Activated naive CD8-positive, alpha-beta T cell treated with anti-CD3 and anti-CD28 coated beads, Interleukin-2, amount 50 U/mL, for 24 hours (primary cell): Measurements from ENCODE around the gene ACAP2.
A peak's percentile ranks its signal among the peaks of the same experiment; 100 is the strongest.

Experiments used
- ATAC-seq: fragments of 150-1000 bp; cut with Tn5 transposase; one replicate; pipeline ENCODE4 v1.10.0; 2021
- DNase-seq: peaks from one replicate; pipeline ENCODE4 v3.0.0; 2021
- H3K27ac Mint-ChIP-seq: one replicate; pipeline ENCODE4 v1.8.0; 2021; ENCODE audit warnings: mild to moderate bottlenecking, mixed read lengths
- H3K27me3 Mint-ChIP-seq: one replicate; pipeline ENCODE4 v1.8.0; 2021; ENCODE audit warnings: mixed read lengths
- H3K36me3 Mint-ChIP-seq: one replicate; pipeline ENCODE4 v1.8.0; 2021; ENCODE audit warnings: low read depth, mixed read lengths
- H3K4me1 Mint-ChIP-seq: one replicate; pipeline ENCODE4 v1.8.0; 2021; ENCODE audit warnings: mixed read lengths
- H3K4me3 Mint-ChIP-seq: one replicate; pipeline ENCODE4 v1.8.0; 2021; ENCODE audit warnings: mild to moderate bottlenecking, moderate library complexity, mixed read lengths
- H3K9me3 Mint-ChIP-seq: one replicate; pipeline ENCODE4 v1.8.0; 2021; ENCODE audit warnings: mixed read lengths

Gene ACAP2

GRCh38 chr3:195249057-195249770, 193.6 kb downstream of the ACAP2 start:
- ATAC-seq: no peak
- Mint-ChIP-seq H3K36me3 (peaks cover 7% of the 10 kb centered on the region), H3K27ac (no peak overlapping the region), H3K9me3 (no peaks in the 10 kb centered on the region), H3K4me1 (peaks cover 33% of the 10 kb centered on the region), H3K27me3 (no peaks in the 10 kb centered on the region), H3K4me3 (no peak overlapping the region)
- DNase-seq: no peak

- Mint-ChIP-seq H3K27ac (no peak overlapping the region), H3K27me3 (no peaks in the 10 kb centered on the region), H3K36me3 (peaks cover 7% of the 10 kb centered on the region), H3K9me3 (no peaks in the 10 kb centered on the region), H3K4me3 (no peak overlapping the region), H3K4me1 (peaks cover 33% of the 10 kb centered on the region)
- no peak for DNase-seq
- no peak for ATAC-seq
Observed at GRCh38 chr3:195248281-195248680, 194.5 kb downstream of the ACAP2 start.

GRCh38 chr3:195247863-195248189, 195.0 kb downstream of the ACAP2 start:
- ATAC-seq (no peak), DNase-seq (no peak)
- Mint-ChIP-seq H3K9me3 (no peaks in the 10 kb centered on the region), H3K27ac (no peak overlapping the region), H3K4me3 (no peak overlapping the region), H3K4me1 (peaks cover 32% of the 10 kb centered on the region), H3K36me3 (peaks cover 7% of the 10 kb centered on the region), H3K27me3 (no peaks in the 10 kb centered on the region)

GRCh38 chr3:195247086-195247862, 195.5 kb downstream of the ACAP2 start:
- Mint-ChIP-seq H3K9me3 (no peaks in the 10 kb centered on the region), H3K4me3 (no peak overlapping the region), H3K4me1 (peaks cover 27% of the 10 kb centered on the region), H3K36me3 (peaks cover 7% of the 10 kb centered on the region), H3K27ac (no peak overlapping the region), H3K27me3 (no peaks in the 10 kb centered on the region)
- DNase-seq (no peak), ATAC-seq (no peak)

- H3K9me3 Mint-ChIP-seq: no peaks in the 10 kb centered on the region
- DNase-seq (no peak), ATAC-seq (no peak)
- H3K36me3 Mint-ChIP-seq: peaks cover 7% of the 10 kb centered on the region
- no peak overlapping the region for H3K4me3 Mint-ChIP-seq
- H3K27me3 Mint-ChIP-seq: no peaks in the 10 kb centered on the region
- H3K4me1 Mint-ChIP-seq: peaks cover 22% of the 10 kb centered on the region
- no peak overlapping the region for H3K27ac Mint-ChIP-seq
Observed at GRCh38 chr3:195246581-195246995, 196.2 kb downstream of the ACAP2 start.

GRCh38 chr3:195245531-195245951, 197.3 kb downstream of the ACAP2 start:
- DNase-seq (no peak), ATAC-seq (no peak)
- H3K27me3 Mint-ChIP-seq: no peaks in the 10 kb centered on the region
- H3K4me3 Mint-ChIP-seq: no peak overlapping the region
- H3K27ac Mint-ChIP-seq: no peak overlapping the region
- peaks cover 12% of the 10 kb centered on the region for H3K4me1 Mint-ChIP-seq
- H3K36me3 Mint-ChIP-seq: peaks cover 7% of the 10 kb centered on the region
- H3K9me3 Mint-ChIP-seq: no peaks in the 10 kb centered on the region

- Mint-ChIP-seq H3K4me1 (no peaks in the 10 kb centered on the region), H3K4me3 (no peak overlapping the region), H3K36me3 (peaks cover 13% of the 10 kb centered on the region), H3K27me3 (no peaks in the 10 kb centered on the region), H3K9me3 (no peaks in the 10 kb centered on the region), H3K27ac (no peak overlapping the region)
- DNase-seq: no peak
- no peak for ATAC-seq
Observed at GRCh38 chr3:195241592-195242355, 201.0 kb downstream of the ACAP2 start.

- Mint-ChIP-seq H3K36me3 (peaks cover 13% of the 10 kb centered on the region), H3K9me3 (no peaks in the 10 kb centered on the region), H3K4me1 (no peaks in the 10 kb centered on the region), H3K27ac (no peak overlapping the region), H3K4me3 (no peak overlapping the region), H3K27me3 (no peaks in the 10 kb centered on the region)
- DNase-seq (no peak), ATAC-seq (no peak)
Observed at GRCh38 chr3:195240939-195241338, 201.9 kb downstream of the ACAP2 start.

GRCh38 chr3:195240171-195240701, 202.6 kb downstream of the ACAP2 start:
- ATAC-seq (no peak), DNase-seq (no peak)
- H3K9me3 Mint-ChIP-seq: no peaks in the 10 kb centered on the region
- H3K27me3 Mint-ChIP-seq: no peaks in the 10 kb centered on the region
- no peak overlapping the region for H3K27ac Mint-ChIP-seq
- no peak overlapping the region for H3K4me3 Mint-ChIP-seq
- H3K36me3 Mint-ChIP-seq: peaks cover 14% of the 10 kb centered on the region
- no peaks in the 10 kb centered on the region for H3K4me1 Mint-ChIP-seq

- ATAC-seq: no peak
- Mint-ChIP-seq H3K27ac (no peak overlapping the region), H3K36me3 (peaks cover 17% of the 10 kb centered on the region), H3K4me1 (no peaks in the 10 kb centered on the region), H3K4me3 (no peak overlapping the region), H3K27me3 (no peaks in the 10 kb centered on the region), H3K9me3 (no peaks in the 10 kb centered on the region)
- DNase-seq: no peak
Observed at GRCh38 chr3:195239121-195239520, 203.7 kb downstream of the ACAP2 start.

- Mint-ChIP-seq H3K36me3 (peaks cover 17% of the 10 kb centered on the region), H3K27ac (no peak overlapping the region), H3K27me3 (no peaks in the 10 kb centered on the region), H3K9me3 (no peaks in the 10 kb centered on the region), H3K4me3 (no peak overlapping the region), H3K4me1 (no peaks in the 10 kb centered on the region)
- ATAC-seq: peak; percentile 46
- DNase-seq: no peak
Observed at GRCh38 chr3:195238586-195239118, 204.2 kb downstream of the ACAP2 start.

GRCh38 chr3:195238081-195238571, 204.7 kb downstream of the ACAP2 start:
- Mint-ChIP-seq H3K9me3 (no peaks in the 10 kb centered on the region), H3K36me3 (peaks cover 17% of the 10 kb centered on the region), H3K27me3 (no peaks in the 10 kb centered on the region), H3K27ac (no peak overlapping the region), H3K4me1 (no peaks in the 10 kb centered on the region), H3K4me3 (no peak overlapping the region)
- no peak for DNase-seq
- ATAC-seq: no peak

- Mint-ChIP-seq H3K27me3 (no peaks in the 10 kb centered on the region), H3K4me1 (no peaks in the 10 kb centered on the region), H3K9me3 (peaks cover 5% of the 10 kb centered on the region), H3K36me3 (peaks cover 17% of the 10 kb centered on the region), H3K27ac (no peak overlapping the region), H3K4me3 (no peak overlapping the region)
- DNase-seq (no peak), ATAC-seq (no peak)
Observed at GRCh38 chr3:195236801-195237570, 205.8 kb downstream of the ACAP2 start.
